Vagina (tissue), 2 donors: ENCODE data around the gene MAGEC3. TPM values are rescaled to one million over a fixed set of nuclear protein-coding genes. Genes with fewer than 3 reads are reported as not detected.

Source experiments
- DNase-seq, 2 donors: peaks; one replicate each; pipeline ENCODE4 v3.0.0-alpha.2; 2017; ENCODE audit errors: extremely low spot score in 2 of 2
- H3K27ac ChIP-seq: fragments of 200-600 bp; sonication (generic); one replicate; pipeline ENCODE4 v1.5.1; 2019
- H3K27me3 ChIP-seq: fragments of 200-600 bp; sonication (generic); one replicate; pipeline ENCODE4 v1.5.1; 2019
- H3K36me3 ChIP-seq, 2 donors: fragments of 200-600 bp; sonication (generic); one replicate each; pipeline ENCODE4 v1.5.1; 2017 to 2019
- H3K4me1 ChIP-seq: fragments of 200-600 bp; sonication (generic); one replicate; pipeline ENCODE4 v1.5.1; 2019
- H3K4me3 ChIP-seq, 2 donors: fragments of 200-600 bp; sonication (generic); 1 replicate in 1 of 2; 2 replicates in 1 of 2; pipeline ENCODE4 v1.5.1; 2016 to 2019
- H3K9me3 ChIP-seq: fragments of 200-600 bp; sonication (generic); one replicate; pipeline ENCODE4 v1.5.1; 2019
- CTCF ChIP-seq, 3 experiments: fragments of 450-650 bp in 2 of 3; fragments of 200-600 bp in 1 of 3; sonication (generic) in 1 of 3; IDR thresholded peaks; one replicate each; pipeline ENCODE4 v1.5.1; 2017 to 2019; ENCODE audit warnings: antibody characterized with exemption in 3 of 3, mild to moderate bottlenecking in 2 of 3, moderate library complexity in 2 of 3
- POLR2A ChIP-seq, 2 donors: fragments of 450-650 bp; IDR thresholded peaks; one replicate each; pipeline ENCODE4 v1.6.1; 2017; ENCODE audit warnings: antibody characterized with exemption in 2 of 2, mild to moderate bottlenecking in 2 of 2, moderate library complexity in 2 of 2
- POLR2AphosphoS5 ChIP-seq, 2 donors: sonication (generic); formaldehyde crosslinking; IDR thresholded peaks; one replicate each; pipeline ENCODE4 v1.9.0; 2017; ENCODE audit warnings: antibody characterized with exemption in 2 of 2, mild to moderate bottlenecking in 2 of 2, low read depth in 1 of 2; ENCODE audit not compliant: insufficient read depth in 1 of 2
- intact Hi-C: fragments of 100-400 bp; cut with DNase I; formaldehyde crosslinking; loops from one replicate; pipeline ENCODE4 v1.15.1; 2023
- total RNA-seq: library from RNA; depleted of rRNA; stranded (reverse); fragments of >200 nt; gene quantifications from one replicate; pipeline ENCODE4 v1.2.3, GENCODE V29; 2016

The MAGEC3 gene
- total RNA-seq, 1 donor from 2014 or later: not detected

- intact Hi-C loops: no loop called here
- Histone ChIP-seq H3K36me3 (no peaks in the 10 kb centered on the region), H3K4me3 (no peak overlapping the region), H3K27me3 (no peaks in the 10 kb centered on the region), H3K4me1 (no peaks in the 10 kb centered on the region), H3K27ac (no peak overlapping the region), H3K9me3 (no peaks in the 10 kb centered on the region)
- TF ChIP-seq POLR2AphosphoS5 (IDR thresholded peaks at IDR 0.05; ENCODE audit: insufficient read depth in 1 of 2, low read depth in 1 of 2) (no peak), POLR2A (IDR thresholded peaks at IDR 0.05) (no peak), CTCF (IDR thresholded peaks at IDR 0.05) (no peak)
- DNase-seq: no peak
Measured at GRCh38 chrX:141917801-141918200, 79.7 kb downstream of the MAGEC3 start.

GRCh38 chrX:141924293-141924692 lies 86.2 kb downstream of the MAGEC3 start:
- Histone ChIP-seq H3K9me3 (no peaks in the 10 kb centered on the region), H3K4me3 (no peak overlapping the region), H3K27me3 (no peaks in the 10 kb centered on the region), H3K36me3 (no peaks in the 10 kb centered on the region), H3K4me1 (no peaks in the 10 kb centered on the region), H3K27ac (no peak overlapping the region)
- TF ChIP-seq CTCF (IDR thresholded peaks at IDR 0.05) (no peak), POLR2A (IDR thresholded peaks at IDR 0.05) (no peak), POLR2AphosphoS5 (IDR thresholded peaks at IDR 0.05; ENCODE audit: insufficient read depth in 1 of 2, low read depth in 1 of 2) (no peak)
- no peak for DNase-seq
- intact Hi-C loops: no loop called here

- Histone ChIP-seq H3K4me3 (no peak overlapping the region), H3K9me3 (no peaks in the 10 kb centered on the region), H3K27me3 (no peaks in the 10 kb centered on the region), H3K27ac (no peak overlapping the region), H3K36me3 (no peaks in the 10 kb centered on the region), H3K4me1 (no peaks in the 10 kb centered on the region)
- TF ChIP-seq POLR2AphosphoS5 (IDR thresholded peaks at IDR 0.05; ENCODE audit: insufficient read depth in 1 of 2, low read depth in 1 of 2) (no peak), CTCF (IDR thresholded peaks at IDR 0.05) (no peak), POLR2A (IDR thresholded peaks at IDR 0.05) (no peak)
- no peak for DNase-seq
- intact Hi-C loops: no loop called here
Measured at GRCh38 chrX:141928432-141928831, 90.3 kb downstream of the MAGEC3 start.

- Histone ChIP-seq H3K27ac (no peak overlapping the region), H3K27me3 (no peaks in the 10 kb centered on the region), H3K36me3 (no peaks in the 10 kb centered on the region), H3K4me1 (no peaks in the 10 kb centered on the region), H3K4me3 (no peak overlapping the region), H3K9me3 (no peaks in the 10 kb centered on the region)
- TF ChIP-seq CTCF (IDR thresholded peaks at IDR 0.05): no peak
- no peak for TF ChIP-seq POLR2AphosphoS5 (IDR thresholded peaks at IDR 0.05; ENCODE audit: insufficient read depth in 1 of 2, low read depth in 1 of 2)
- no peak for TF ChIP-seq POLR2A (IDR thresholded peaks at IDR 0.05)
- intact Hi-C loops: no loop called here
- DNase-seq: no peak
Measured at GRCh38 chrX:141934059-141934641, 96.0 kb downstream of the MAGEC3 start.

- intact Hi-C loops: no loop called here
- no peak overlapping the region for H3K4me3 ChIP-seq
- no peaks in the 10 kb centered on the region for H3K9me3 ChIP-seq
- H3K27me3 ChIP-seq: no peaks in the 10 kb centered on the region
- no peak overlapping the region for H3K27ac ChIP-seq
- H3K4me1 ChIP-seq: no peaks in the 10 kb centered on the region
- H3K36me3 ChIP-seq: no peaks in the 10 kb centered on the region
- DNase-seq: no peak
- TF ChIP-seq CTCF (IDR thresholded peaks at IDR 0.05) (no peak), POLR2AphosphoS5 (IDR thresholded peaks at IDR 0.05; ENCODE audit: insufficient read depth in 1 of 2, low read depth in 1 of 2) (no peak), POLR2A (IDR thresholded peaks at IDR 0.05) (no peak)
Measured at GRCh38 chrX:141935645-141936044, 97.5 kb downstream of the MAGEC3 start.
